H1 (cell line): ENCODE measurements around the gene HS6ST3. TPM values are rescaled to one million over a fixed set of nuclear protein-coding genes. Genes with fewer than 3 reads are reported as not detected.

Source experiments
- CTCF ChIA-PET: fragments of 300-600 bp; sonication (Branson Sonifier 250); formaldehyde crosslinking; loops from one replicate; lab custom pipeline; 2021; ENCODE audit not compliant: partially characterized antibody; lab: Charles Lee
- POLR2A ChIA-PET: fragments of 300-600 bp; sonication (Branson Sonifier 250); formaldehyde crosslinking; loops from one replicate; lab custom pipeline; 2021; ENCODE audit warnings: inconsistent platforms; ENCODE audit not compliant: partially characterized antibody; lab: Charles Lee
- DNase-seq, 2 experiments: peaks; one replicate each; pipeline versions ENCODE4 v3.0.0 to v3.0.0-alpha.2; 2010 to 2022; ENCODE audit warnings: low spot score in 2 of 2, low read depth in 1 of 2, mixed read lengths in 1 of 2
- FAIRE-seq: peaks from 2 replicates; lab custom pipeline; 2011; peaks lifted over from hg19 to GRCh38; lab: Jason Lieb, UNC
- H2AFZ ChIP-seq: 2 replicates; pipeline ENCODE4 v1.8.1; 2012; ENCODE audit warnings: low read length, inconsistent platforms
- H2AK5ac ChIP-seq: 2 replicates; pipeline ENCODE4 v1.6.1; 2013; ENCODE audit warnings: low read depth, low read length
- H2BK120ac ChIP-seq: replicated peaks from 2 replicates; pipeline ENCODE3; 2013; ENCODE audit warnings: low read depth, low read length, inconsistent platforms
- H2BK12ac ChIP-seq: 2 replicates; pipeline ENCODE4 v1.6.1; 2013; ENCODE audit warnings: low read depth, low read length
- H2BK15ac ChIP-seq: 2 replicates; pipeline ENCODE4 v1.6.1; 2013; ENCODE audit warnings: low read length
- H2BK20ac ChIP-seq: 2 replicates; pipeline ENCODE4 v1.6.1; 2013; ENCODE audit warnings: low read length
- H2BK5ac ChIP-seq: 2 replicates; pipeline ENCODE4 v1.6.1; 2013; ENCODE audit warnings: low read depth, low read length
- H3K14ac ChIP-seq: 2 replicates; pipeline ENCODE4 v1.6.1; 2013; ENCODE audit warnings: inconsistent platforms; ENCODE audit not compliant: insufficient read length
- H3K18ac ChIP-seq: 2 replicates; pipeline ENCODE4 v1.6.1; 2013; ENCODE audit warnings: low read length; ENCODE audit errors: extremely low read depth
- H3K23ac ChIP-seq: 2 replicates; pipeline ENCODE4 v1.6.1; 2013; ENCODE audit warnings: inconsistent platforms; ENCODE audit not compliant: insufficient read length
- H3K23me2 ChIP-seq: 2 replicates; pipeline ENCODE4 v1.6.1; 2013; ENCODE audit warnings: low read depth, low read length
- H3K27ac ChIP-seq: 2 replicates; pipeline ENCODE4 v1.6.1; 2011; ENCODE audit warnings: low read depth, low read length, inconsistent platforms
- H3K27me3 ChIP-seq, 4 experiments: replicated peaks in 1 of 4; 1 replicate in 1 of 4; 2 replicates in 3 of 4; pipeline versions ENCODE4 v1.6.1 to v1.8.1; 2011 to 2013; ENCODE audit warnings: low read length in 3 of 4, mild to moderate bottlenecking in 3 of 4, inconsistent platforms in 2 of 4, mixed read lengths in 2 of 4, moderate library complexity in 1 of 4; ENCODE audit not compliant: control insufficient read depth in 3 of 4, insufficient read depth in 3 of 4; ENCODE audit errors: extremely low read depth in 1 of 4
- H3K36me3 ChIP-seq, 4 experiments: 2 replicates each; pipeline versions ENCODE4 v1.6.1 to v1.8.1; 2011 to 2013; ENCODE audit warnings: mild to moderate bottlenecking in 4 of 4, low read length in 3 of 4, moderate library complexity in 2 of 4, control low read depth in 1 of 4, inconsistent platforms in 1 of 4; ENCODE audit not compliant: insufficient read depth in 4 of 4, control insufficient read depth in 2 of 4
- H3K4ac ChIP-seq: replicated peaks from 2 replicates; pipeline ENCODE3; 2013; ENCODE audit warnings: low read length, low read depth, mixed read lengths, inconsistent platforms; ENCODE audit not compliant: insufficient read length
- H3K4me1 ChIP-seq, 4 experiments: replicated peaks in 1 of 4; 1 replicate in 1 of 4; 2 replicates in 3 of 4; pipeline versions ENCODE4 v1.6.1 to v1.8.1; 2011 to 2013; ENCODE audit warnings: low read length in 3 of 4, inconsistent platforms in 2 of 4, mixed read lengths in 1 of 4; ENCODE audit not compliant: insufficient read depth in 4 of 4, control insufficient read depth in 3 of 4
- H3K4me2 ChIP-seq, 2 experiments: 2 replicates each; pipeline versions ENCODE4 v1.6.1 to v1.8.1; 2011 to 2013; ENCODE audit warnings: low read depth in 2 of 2, low read length in 2 of 2, control low read depth in 1 of 2, inconsistent platforms in 1 of 2, mild to moderate bottlenecking in 1 of 2; ENCODE audit not compliant: insufficient read depth in 1 of 2
- H3K4me3 ChIP-seq, 4 experiments: fragments of 200-600, 300-600 bp in 1 of 4; sonication (generic), shearing (Covaris generic), sonication (Bioruptor Twin) in 1 of 4; 2 replicates each; pipeline versions ENCODE4 v1.5.1 to v1.8.1; 2011 to 2016; ENCODE audit warnings: low read length in 4 of 4, low read depth in 3 of 4, control low read depth in 2 of 4, inconsistent platforms in 2 of 4, mild to moderate bottlenecking in 2 of 4, mixed read lengths in 1 of 4, moderate library complexity in 1 of 4; ENCODE audit not compliant: insufficient read depth in 2 of 4; ENCODE audit errors: extremely low read depth in 1 of 4
- H3K56ac ChIP-seq: replicated peaks from 2 replicates; pipeline ENCODE3; 2013; ENCODE audit warnings: low read depth, mild to moderate bottlenecking, mixed read lengths, low read length, inconsistent platforms; ENCODE audit not compliant: insufficient read length
- H3K79me1 ChIP-seq: 2 replicates; pipeline ENCODE4 v1.6.1; 2013; ENCODE audit warnings: low read depth, low read length, control low read depth
- H3K79me2 ChIP-seq, 2 experiments: 2 replicates each; pipeline versions ENCODE4 v1.6.1 to v1.8.1; 2012 to 2013; ENCODE audit warnings: low read length in 2 of 2, mild to moderate bottlenecking in 2 of 2, inconsistent platforms in 1 of 2; ENCODE audit not compliant: insufficient read depth in 2 of 2, control insufficient read depth in 1 of 2
- H3K9ac ChIP-seq, 4 experiments: replicated peaks in 1 of 4; 1 replicate in 1 of 4; 2 replicates in 3 of 4; pipeline versions ENCODE4 v1.6.1 to v1.8.1; 2011 to 2013; ENCODE audit warnings: low read depth in 3 of 4, low read length in 3 of 4, control low read depth in 2 of 4, mild to moderate bottlenecking in 2 of 4, moderate library complexity in 2 of 4, inconsistent platforms in 1 of 4; ENCODE audit errors: extremely low read depth in 1 of 4
- H3K9me3 ChIP-seq, 2 experiments: 2 replicates each; pipeline versions ENCODE4 v1.6.1 to v1.8.1; 2012 to 2013; ENCODE audit warnings: mild to moderate bottlenecking in 2 of 2, moderate library complexity in 2 of 2, control low read depth in 1 of 2, inconsistent platforms in 1 of 2, low read depth in 1 of 2, low read length in 1 of 2, mixed read lengths in 1 of 2; ENCODE audit not compliant: insufficient read depth in 2 of 2
- H4K20me1 ChIP-seq, 2 experiments: replicated peaks in 1 of 2; 2 replicates each; pipeline versions ENCODE3 to v1.8.1; 2011 to 2013; ENCODE audit warnings: inconsistent platforms in 2 of 2, low read length in 2 of 2, mild to moderate bottlenecking in 1 of 2; ENCODE audit not compliant: insufficient read depth in 2 of 2, control insufficient read depth in 1 of 2
- H4K5ac ChIP-seq: 2 replicates; pipeline ENCODE4 v1.6.1; 2013; ENCODE audit warnings: low read length, low read depth, mixed read lengths, inconsistent platforms; ENCODE audit not compliant: insufficient read length
- H4K8ac ChIP-seq: 2 replicates; pipeline ENCODE4 v1.8.0; 2013; ENCODE audit warnings: mild to moderate bottlenecking, moderate library complexity, low read length, inconsistent platforms; ENCODE audit not compliant: insufficient read depth; ENCODE audit errors: extremely low read depth
- H4K91ac ChIP-seq: replicated peaks from 2 replicates; pipeline ENCODE3; 2013; ENCODE audit warnings: low read length, mixed read lengths, inconsistent platforms; ENCODE audit not compliant: insufficient read length
- CBX5 ChIP-seq: fragments of 300-800, 300-1000 bp; sonication (generic); IDR thresholded peaks from 2 replicates; pipeline ENCODE4 v1.7.1; 2016; ENCODE audit warnings: antibody characterized with exemption, low read length, low read depth
- CEBPB ChIP-seq: IDR thresholded peaks from 2 replicates; pipeline ENCODE4 v1.6.1; 2012; ENCODE audit warnings: low read depth, low read length
- CHD1 ChIP-seq: IDR thresholded peaks from 2 replicates; pipeline ENCODE4 v1.6.1; 2012; ENCODE audit warnings: low read depth, low read length, improper control_type of control experiment
- E2F6 ChIP-seq: IDR thresholded peaks from 2 replicates; pipeline ENCODE4 v1.6.1; 2012; ENCODE audit warnings: inconsistent platforms
- EP300 ChIP-seq, 2 experiments: IDR thresholded peaks; 1 replicate in 1 of 2; 2 replicates in 1 of 2; pipeline ENCODE4 v1.6.1; 2011 to 2012; ENCODE audit warnings: low read depth in 2 of 2, low read length in 2 of 2, mild to moderate bottlenecking in 2 of 2, borderline replicate concordance in 1 of 2, inconsistent platforms in 1 of 2, moderate library complexity in 1 of 2
- EZH2 ChIP-seq: fragments of 200-600 bp; sonication (generic); IDR thresholded peaks from 2 replicates; pipeline ENCODE4 v1.7.1; 2012; ENCODE audit warnings: low read depth, mild to moderate bottlenecking, moderate library complexity, low read length, inconsistent platforms; ENCODE audit not compliant: severe bottlenecking
- JUND ChIP-seq: IDR thresholded peaks from 2 replicates; pipeline ENCODE4 v1.6.1; 2011; ENCODE audit warnings: mild to moderate bottlenecking, improper control_type of control experiment, low read length
- RAD21 ChIP-seq, 2 experiments: IDR thresholded peaks in 1 of 2; conservative IDR thresholded peaks in 1 of 2; 2 replicates each; pipeline ENCODE4 v1.6.1; 2011; ENCODE audit warnings: low read depth in 2 of 2, low read length in 2 of 2, improper control_type of control experiment in 1 of 2, inconsistent platforms in 1 of 2, mild to moderate bottlenecking in 1 of 2, moderate library complexity in 1 of 2
- SAP30 ChIP-seq: fragments of 300-600 bp; sonication (generic); IDR thresholded peaks from 2 replicates; pipeline ENCODE4 v1.7.1; 2012; ENCODE audit warnings: low read length, moderate library complexity, mild to moderate bottlenecking, inconsistent platforms; ENCODE audit not compliant: insufficient read depth, insufficient replicate concordance
- SUZ12 ChIP-seq: fragments of 200-600 bp; sonication (generic); IDR thresholded peaks from 2 replicates; pipeline ENCODE4 v1.6.1; 2012; ENCODE audit warnings: mild to moderate bottlenecking, inconsistent platforms, low read length, moderate library complexity, mixed read lengths
- TEAD4 ChIP-seq: IDR thresholded peaks from 2 replicates; pipeline ENCODE4 v1.6.1; 2012; ENCODE audit warnings: low read depth, low read length, inconsistent platforms, mixed read lengths
- ZNF274 ChIP-seq: IDR thresholded peaks from 2 replicates; pipeline ENCODE4 v1.7.0; 2012; ENCODE audit warnings: low read length, borderline replicate concordance; ENCODE audit errors: extremely low read depth
- WGBS, 2 experiments: shearing (Covaris generic) in 1 of 2; methylation state at CpG; one replicate each; pipeline versions ENCODE4 v1.1.6 to v1.1.7; 2013 to 2015; ENCODE audit warnings: low lambda C conversion rate in 2 of 2, mixed read lengths in 2 of 2, inconsistent platforms in 1 of 2, low coverage in 1 of 2, missing lambda C conversion rate in 1 of 2; ENCODE audit not compliant: insufficient replicate concordance in 2 of 2, insufficient coverage in 1 of 2, insufficient read length in 1 of 2; ENCODE audit errors: extremely low coverage in 1 of 2, missing lambda C conversion rate in 1 of 2; 5-methylcytosine and 5-hydroxymethylcytosine counted together
- polyA plus RNA-seq, 7 experiments: library from polyadenylated mRNA; depleted of rRNA in 3 of 7; stranded (reverse) in 5 of 7; unstranded in 2 of 7; fragments of >200 nt in 5 of 7; fragments of 200-250 nt in 2 of 7; gene quantifications; 1 replicate in 5 of 7; 2 replicates in 1 of 7; 4 replicates in 1 of 7; pipeline versions ENCODE4 v1.2.1 to v1.2.3, GENCODE V29; 2011 to 2013; ENCODE audit warnings: missing spikeins in 2 of 7, mixed read lengths in 2 of 7
- total RNA-seq: library from RNA; stranded (reverse); fragmentation: NEBNext Ultra II Directional; extraction: Animal tissue kit (Norgen Biotek cat#: 25700); gene quantifications from 2 replicates; pipeline ENCODE4 v1.2.1, GENCODE V29; 2021

HS6ST3 gene
- total and polyA plus RNA-seq, 2 of the 8 experiments (the other 6 are each of a cell fraction or from before 2014, with no cell fraction given): 0.45 to 1.2 TPM

GRCh38 chr13:96632536-96633320, 542.8 kb downstream of the HS6ST3 start:
- Histone ChIP-seq H3K79me2 (no peaks in the 10 kb centered on the region), H3K4ac (no peak overlapping the region), H3K4me1 (no peaks in the 10 kb centered on the region), H3K36me3 (no peaks in the 10 kb centered on the region), H2BK12ac (no peak overlapping the region), H3K27me3 (no peaks in the 10 kb centered on the region), H2BK20ac (no peak overlapping the region), H3K4me2 (no peak overlapping the region), H3K27ac (no peak overlapping the region), H3K14ac (no peak overlapping the region), H4K91ac (no peak overlapping the region), H2BK15ac (no peak overlapping the region), H3K23me2 (no peaks in the 10 kb centered on the region), H4K5ac (no peak overlapping the region), H3K9ac (no peak overlapping the region), H3K4me3 (no peak overlapping the region), H3K18ac (no peak overlapping the region), H2BK5ac (no peak overlapping the region), H3K79me1 (no peaks in the 10 kb centered on the region), H3K9me3 (no peaks in the 10 kb centered on the region), H4K20me1 (no peaks in the 10 kb centered on the region), H2BK120ac (no peak overlapping the region), H2AFZ (no peak overlapping the region), H2AK5ac (no peak overlapping the region), H4K8ac (no peak overlapping the region), H3K23ac (no peak overlapping the region), H3K56ac (no peak overlapping the region)
- DNase-seq (no peak), FAIRE-seq (no peak)
- POLR2A ChIA-PET: no interaction called here
- CTCF ChIA-PET: no interaction called here
- 95% methylated on average over 11 of the region's 11 CpGs; no CpG with 5 or more reads in 1 of the 2 experiments for WGBS, 2 experiments
- TF ChIP-seq JUND: no peak
- TF ChIP-seq ZNF274: no peak
- TF ChIP-seq CEBPB: no peak
- TF ChIP-seq EZH2: no peak
- TF ChIP-seq CBX5: no peak
- no peak for TF ChIP-seq CHD1
- no peak for TF ChIP-seq SAP30
- no peak for TF ChIP-seq RAD21 (IDR thresholded peaks at IDR 0.05 in 1 of 2, conservative IDR thresholded peaks at IDR 0.05 in 1 of 2; ENCODE audit: low read depth in 2 of 2, low read length in 2 of 2)
- TF ChIP-seq EP300 (IDR thresholded peaks at IDR 0.05; ENCODE audit: borderline replicate concordance in 1 of 2, low read depth in 2 of 2, low read length in 2 of 2): no peak
- no peak for TF ChIP-seq E2F6
- TF ChIP-seq TEAD4: no peak
- TF ChIP-seq SUZ12: no peak
